B cell (primary cell): ENCODE measurements around the gene MBD3L3.

Experiments used
- CTCF ChIP-seq: fragments of 200-600 bp; IDR thresholded peaks from one replicate; pipeline ENCODE4 v1.8.0; 2022; ENCODE audit warnings: antibody characterized with exemption, mild to moderate bottlenecking
- EZH2 ChIP-seq: IDR thresholded peaks from 2 replicates; pipeline ENCODE4 v1.6.1; 2012; ENCODE audit warnings: borderline replicate concordance, low read depth, mild to moderate bottlenecking, moderate library complexity, low read length; ENCODE audit not compliant: insufficient read depth, poor library complexity, severe bottlenecking

DNA sequence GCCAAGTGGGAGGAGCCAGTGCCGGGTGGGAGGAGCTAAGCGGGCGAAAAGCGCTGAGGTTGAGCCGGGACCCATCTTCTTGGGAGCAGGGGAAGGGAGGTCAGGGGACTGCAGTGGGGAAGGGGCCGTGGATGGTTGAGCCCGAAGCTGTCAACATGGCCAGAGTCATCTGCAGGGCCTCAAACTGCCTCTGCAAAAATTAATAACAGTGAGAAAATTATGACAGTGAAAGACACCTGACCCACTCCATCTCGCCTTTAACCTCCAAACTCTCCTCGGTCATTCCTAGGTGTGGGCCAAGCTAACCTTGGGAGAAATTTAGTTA lies 41.1 kb upstream of the MBD3L3 start:
- no peak for TF ChIP-seq CTCF
- no peak for TF ChIP-seq EZH2
